ENCODE data around the gene TMPRSS11E.

GRCh38 chr4:68410149-68410548, 37.1 kb upstream of the TMPRSS11E start:
- TF ChIP-seq CTCF (tag by site-specific recombination; IDR thresholded peaks at IDR 0.05) (no peak), ZNF266 (tag by site-specific recombination; IDR thresholded peaks at IDR 0.05; ENCODE audit: low read depth) (no peak), ZNF148 (tag by site-specific recombination; IDR thresholded peaks at IDR 0.05; ENCODE audit: borderline replicate concordance) (no peak), ZNF23 (tag by site-specific recombination; IDR thresholded peaks at IDR 0.05; ENCODE audit: borderline replicate concordance) (no peak), ZNF488 (tag by site-specific recombination; IDR thresholded peaks at IDR 0.05) (no peak)
